Activated naive CD4-positive, alpha-beta T cell treated with anti-CD3 and anti-CD28 coated beads, Interleukin-2, amount 50 U/mL, for 24 hours (primary cell): ENCODE measurements around the gene SELENOP.
"Not testable (repeated sequence)": the region's sequence is repeated elsewhere in the genome, so short reads cannot be mapped to it uniquely, and the experiment has no call there.

ENCODE experiments used
- H3K27ac Mint-ChIP-seq: one replicate; pipeline ENCODE4 v1.8.0; 2021; ENCODE audit warnings: mild to moderate bottlenecking, mixed read lengths
- H3K27me3 Mint-ChIP-seq: one replicate; pipeline ENCODE4 v1.8.0; 2021; ENCODE audit warnings: mixed read lengths
- H3K36me3 Mint-ChIP-seq: one replicate; pipeline ENCODE4 v1.8.0; 2021; ENCODE audit warnings: mixed read lengths
- H3K4me1 Mint-ChIP-seq: one replicate; pipeline ENCODE4 v1.8.0; 2021; ENCODE audit warnings: mixed read lengths
- H3K4me3 Mint-ChIP-seq: one replicate; pipeline ENCODE4 v1.8.0; 2021; ENCODE audit warnings: mild to moderate bottlenecking, mixed read lengths
- H3K9me3 Mint-ChIP-seq: one replicate; pipeline ENCODE4 v1.8.0; 2021; ENCODE audit warnings: mixed read lengths

SELENOP gene

DNA sequence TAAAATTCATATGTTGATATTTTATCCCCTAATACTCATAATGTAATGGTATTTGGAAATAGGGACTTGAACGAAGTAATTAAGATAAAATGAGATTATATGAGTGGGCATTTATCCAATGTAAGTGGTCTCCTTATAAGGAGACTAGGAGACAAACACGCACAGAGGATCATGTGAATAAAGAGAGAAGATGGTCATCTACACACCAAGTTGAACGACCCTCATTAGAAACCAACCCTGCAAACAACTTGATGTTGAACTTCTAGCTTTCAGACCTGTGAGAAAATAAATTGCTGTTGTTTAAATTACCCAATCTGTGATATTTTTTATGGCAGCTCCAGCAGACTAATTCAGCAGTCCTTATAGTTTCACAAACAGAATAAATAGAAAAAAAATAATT lies 27.5 kb upstream of the SELENOP start:
- Mint-ChIP-seq H3K27me3 (peaks cover 2% of the 10 kb centered on the region), H3K4me1 (no peaks in the 10 kb centered on the region), H3K4me3 (no peak overlapping the region), H3K9me3 (no peaks in the 10 kb centered on the region), H3K36me3 (no peaks in the 10 kb centered on the region), H3K27ac (no peak overlapping the region)

DNA sequence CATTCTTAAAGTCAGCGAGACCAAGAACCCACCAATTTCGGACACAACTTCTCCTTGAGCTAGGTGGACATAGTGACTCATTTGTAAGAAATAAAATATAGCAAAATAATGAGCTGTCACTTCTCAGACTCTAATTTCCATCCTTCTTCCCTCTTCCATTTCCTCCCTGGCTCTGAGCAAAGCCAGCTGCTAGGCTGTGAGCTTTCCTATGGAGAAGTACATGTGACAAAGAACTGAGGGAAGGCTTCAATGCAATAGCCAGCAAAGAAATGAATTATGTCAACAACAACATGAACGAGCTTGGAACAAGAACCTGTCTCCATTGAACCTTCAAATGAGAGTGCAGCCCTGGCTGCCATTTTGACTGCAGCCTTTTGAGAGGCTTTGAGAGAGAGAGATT lies 25.9 kb upstream of the SELENOP start:
- Mint-ChIP-seq H3K27me3 (peaks cover 2% of the 10 kb centered on the region), H3K9me3 (no peaks in the 10 kb centered on the region), H3K27ac (no peak overlapping the region), H3K36me3 (no peaks in the 10 kb centered on the region), H3K4me3 (no peak overlapping the region), H3K4me1 (no peaks in the 10 kb centered on the region)

DNA sequence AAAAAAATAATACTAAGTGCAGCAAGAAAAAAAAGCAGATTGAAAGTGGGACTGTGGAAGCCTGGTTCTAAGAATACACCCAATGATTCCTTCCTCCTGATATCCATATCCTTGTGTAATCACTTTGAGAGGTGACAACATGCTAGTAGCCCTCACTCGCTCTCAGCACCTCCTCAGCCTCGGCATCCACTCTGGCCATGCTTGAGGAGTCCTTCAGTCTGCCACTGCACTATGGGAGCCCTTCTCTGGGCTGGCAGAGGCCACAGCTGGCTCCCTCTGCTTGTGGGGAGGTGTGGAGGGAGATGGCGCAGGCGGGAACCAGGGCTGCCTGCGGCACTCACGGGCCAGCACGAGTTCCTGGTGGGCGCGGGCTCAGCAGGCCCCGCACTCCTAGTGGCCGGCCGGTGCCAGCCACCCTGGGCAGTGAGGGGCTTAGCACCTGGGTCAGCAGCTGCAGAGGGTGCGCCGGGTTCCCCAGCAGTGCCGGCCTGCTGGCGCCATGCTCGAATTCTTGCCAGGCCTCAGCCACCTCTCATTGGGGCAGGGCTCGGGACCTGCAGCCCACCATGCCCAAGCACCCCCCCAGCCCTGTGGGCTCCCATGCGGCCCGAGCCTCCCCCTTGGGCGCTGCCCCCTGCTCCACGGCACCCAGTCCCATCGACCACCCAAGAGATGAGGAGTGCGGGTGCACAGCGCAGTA lies 24.5 kb upstream of the SELENOP start:
- no peak overlapping the region for H3K27ac Mint-ChIP-seq
- no peaks in the 10 kb centered on the region for H3K9me3 Mint-ChIP-seq
- no peaks in the 10 kb centered on the region for H3K4me1 Mint-ChIP-seq
- H3K36me3 Mint-ChIP-seq = no peaks in the 10 kb centered on the region
- peaks cover 3% of the 10 kb centered on the region for H3K27me3 Mint-ChIP-seq
- no peak overlapping the region for H3K4me3 Mint-ChIP-seq

- H3K4me3 Mint-ChIP-seq = no peak overlapping the region
- no peaks in the 10 kb centered on the region for H3K4me1 Mint-ChIP-seq
- H3K9me3 Mint-ChIP-seq = no peaks in the 10 kb centered on the region
- H3K27me3 Mint-ChIP-seq = peaks cover 4% of the 10 kb centered on the region
- no peak overlapping the region for H3K27ac Mint-ChIP-seq
- H3K36me3 Mint-ChIP-seq = no peaks in the 10 kb centered on the region
Measured at GRCh38 chr5:42832060-42832459, 20.4 kb upstream of the SELENOP start.

- H3K36me3 Mint-ChIP-seq = no peaks in the 10 kb centered on the region
- H3K27ac Mint-ChIP-seq = no peak overlapping the region
- H3K4me3 Mint-ChIP-seq = no peak overlapping the region
- H3K4me1 Mint-ChIP-seq = no peaks in the 10 kb centered on the region
- H3K9me3 Mint-ChIP-seq = no peaks in the 10 kb centered on the region
- peaks cover 4% of the 10 kb centered on the region for H3K27me3 Mint-ChIP-seq
Measured at GRCh38 chr5:42830924-42831323, 19.2 kb upstream of the SELENOP start.

DNA sequence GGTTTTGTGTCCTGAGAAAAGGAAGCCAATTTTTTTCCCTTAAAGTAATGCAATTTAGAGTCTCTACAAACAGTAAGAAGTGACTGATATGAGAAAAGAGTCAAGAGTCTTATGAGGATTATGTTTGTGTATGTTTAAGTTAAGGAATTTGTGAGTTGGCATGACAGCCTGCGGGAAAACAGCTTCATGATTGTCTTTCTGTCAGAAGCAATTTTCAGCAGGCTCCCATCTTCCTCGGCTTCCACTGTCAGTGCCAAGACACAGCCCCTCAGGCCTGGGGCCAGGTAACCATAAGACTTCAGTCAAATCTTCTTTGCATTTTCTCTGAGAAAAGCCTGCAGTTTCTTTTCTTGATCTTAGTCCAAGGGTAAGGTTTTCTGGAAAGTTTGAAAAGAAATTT lies 17.0 kb upstream of the SELENOP start:
- Mint-ChIP-seq H3K4me1 (no peaks in the 10 kb centered on the region), H3K36me3 (no peaks in the 10 kb centered on the region), H3K27ac (no peak overlapping the region), H3K9me3 (no peaks in the 10 kb centered on the region), H3K27me3 (peaks cover 4% of the 10 kb centered on the region), H3K4me3 (no peak overlapping the region)

DNA sequence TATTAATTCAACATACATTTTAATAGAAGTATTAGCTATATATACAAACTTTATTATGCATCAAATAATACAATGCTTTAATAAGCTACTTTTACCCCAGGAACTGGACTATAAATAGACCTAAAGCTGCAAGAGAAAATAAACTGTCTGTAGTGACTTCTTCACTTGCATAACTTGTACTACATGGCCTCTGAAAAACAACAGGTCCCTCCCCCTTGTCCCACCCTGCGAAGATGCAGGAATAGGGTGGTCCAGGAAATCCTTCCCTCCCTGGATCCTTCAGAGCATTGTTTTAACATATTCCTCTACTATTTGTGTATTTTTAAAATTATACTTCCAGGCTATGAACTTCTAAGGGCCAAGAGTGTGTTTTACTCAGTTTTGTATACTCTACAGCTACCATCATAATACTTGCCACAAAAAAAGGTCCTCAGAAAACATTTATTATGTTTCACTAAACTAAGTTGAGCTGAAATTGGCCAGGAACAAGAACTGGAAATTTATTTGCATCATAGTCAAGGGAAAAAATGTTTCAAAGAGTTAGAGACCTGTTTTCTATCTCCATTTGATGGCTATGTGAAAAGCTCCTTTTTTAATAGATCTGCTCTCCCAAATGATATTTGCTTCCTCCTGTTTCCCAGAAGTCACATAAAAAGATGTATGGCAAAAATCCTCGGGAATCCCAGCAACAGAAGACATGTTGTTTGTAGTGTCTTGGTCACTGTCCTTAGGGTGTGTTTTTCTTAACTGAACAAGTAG lies 15.2 kb upstream of the SELENOP start:
- Mint-ChIP-seq H3K27me3 (peaks cover 2% of the 10 kb centered on the region), H3K36me3 (no peaks in the 10 kb centered on the region), H3K9me3 (no peaks in the 10 kb centered on the region), H3K27ac (no peak overlapping the region), H3K4me1 (no peaks in the 10 kb centered on the region), H3K4me3 (no peak overlapping the region)

DNA sequence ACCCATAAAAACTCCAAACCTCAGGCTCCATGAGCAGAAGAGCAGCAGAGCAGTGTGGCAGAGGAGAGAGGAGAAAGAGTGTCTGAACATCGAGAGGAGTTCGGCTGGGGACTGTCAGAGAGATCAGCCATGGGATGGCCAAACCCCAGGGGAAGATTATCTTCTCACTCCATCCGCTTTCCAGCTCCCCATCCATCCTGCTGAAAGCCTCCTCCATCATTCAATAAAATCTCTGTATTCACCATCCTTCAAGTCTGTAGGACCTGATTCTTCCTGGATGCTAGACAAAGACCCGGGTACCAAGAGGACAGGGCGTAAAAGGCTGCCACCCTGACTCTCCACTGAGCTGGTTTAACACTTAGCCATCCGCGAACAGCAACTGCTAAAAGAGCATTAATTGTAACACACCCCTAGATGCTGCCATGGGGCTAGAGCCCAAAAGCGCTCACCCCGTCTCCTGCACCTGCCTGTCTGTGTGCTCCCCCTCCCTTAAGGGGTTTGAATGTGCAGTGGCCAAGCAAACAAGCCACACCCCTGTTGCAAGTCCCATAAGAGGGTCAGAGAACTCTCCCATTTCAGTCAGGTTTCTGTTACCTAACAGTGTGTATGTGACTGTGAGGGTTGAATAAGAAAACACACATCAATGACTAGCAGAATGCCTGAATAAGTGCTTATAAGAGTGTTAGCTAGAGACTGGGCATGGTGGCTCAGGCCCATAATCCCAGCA lies 13.9 kb upstream of the SELENOP start:
- Mint-ChIP-seq H3K36me3 (no peaks in the 10 kb centered on the region), H3K9me3 (no peaks in the 10 kb centered on the region), H3K27ac (no peak overlapping the region), H3K4me3 (no peak overlapping the region), H3K4me1 (no peaks in the 10 kb centered on the region), H3K27me3 (no peaks in the 10 kb centered on the region)

DNA sequence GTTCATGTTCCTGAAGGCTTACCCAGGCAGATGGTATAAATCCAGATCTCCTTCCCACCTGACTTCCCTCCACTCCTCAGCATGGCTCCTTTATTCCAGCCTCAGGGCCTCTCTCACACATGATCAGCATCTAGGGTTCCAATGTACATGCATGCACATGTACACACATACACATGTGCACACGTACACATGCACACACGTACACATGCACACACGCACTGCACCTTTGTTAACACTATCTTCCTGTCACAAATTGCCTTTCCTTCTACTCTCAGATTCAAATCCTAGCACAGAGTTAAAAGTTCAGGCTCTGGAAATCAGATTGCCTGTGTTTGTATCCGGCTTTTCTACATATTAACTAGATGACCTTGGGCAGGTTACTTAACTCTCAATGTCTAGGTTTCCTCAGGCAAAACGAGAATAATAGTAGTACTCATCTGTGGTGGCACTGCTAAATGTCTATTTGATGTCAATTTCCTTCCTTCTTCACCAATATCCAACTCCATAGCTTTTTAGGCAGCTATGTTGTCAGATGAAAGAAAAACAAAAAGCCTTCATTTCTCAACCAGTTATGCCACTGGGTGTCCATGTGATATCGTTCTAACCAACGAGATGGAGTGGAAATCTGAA lies 12.8 kb upstream of the SELENOP start:
- H3K4me3 Mint-ChIP-seq = no peak overlapping the region
- H3K27ac Mint-ChIP-seq = no peak overlapping the region
- no peaks in the 10 kb centered on the region for H3K27me3 Mint-ChIP-seq
- no peaks in the 10 kb centered on the region for H3K36me3 Mint-ChIP-seq
- no peaks in the 10 kb centered on the region for H3K9me3 Mint-ChIP-seq
- H3K4me1 Mint-ChIP-seq = no peaks in the 10 kb centered on the region

GRCh38 chr5:42822548-42822947 lies 10.9 kb upstream of the SELENOP start:
- Mint-ChIP-seq H3K9me3 (no peaks in the 10 kb centered on the region), H3K4me3 (no peak overlapping the region), H3K27ac (no peak overlapping the region), H3K4me1 (no peaks in the 10 kb centered on the region), H3K27me3 (no peaks in the 10 kb centered on the region), H3K36me3 (no peaks in the 10 kb centered on the region)

DNA sequence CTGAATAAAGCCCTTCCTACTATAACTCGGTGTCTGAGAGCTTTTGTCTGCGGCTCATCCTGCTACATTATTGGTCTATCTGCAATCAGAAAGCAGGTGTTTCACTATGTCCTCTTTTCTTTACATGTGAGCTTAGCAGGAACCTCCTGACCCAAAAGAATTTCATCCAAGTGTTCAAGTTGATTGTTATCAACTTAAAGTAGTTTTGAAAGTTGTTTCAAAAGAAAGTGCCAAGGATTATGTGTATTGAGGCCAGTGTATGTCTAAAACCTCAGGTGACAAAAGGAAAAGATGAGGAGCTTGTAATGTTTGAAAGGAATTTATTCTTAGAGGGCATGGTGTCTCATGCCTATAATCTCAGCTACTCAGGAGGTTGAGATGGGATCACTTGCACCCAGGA lies 8.1 kb upstream of the SELENOP start:
- H3K27me3 Mint-ChIP-seq = no peaks in the 10 kb centered on the region
- H3K9me3 Mint-ChIP-seq = no peaks in the 10 kb centered on the region
- no peaks in the 10 kb centered on the region for H3K4me1 Mint-ChIP-seq
- H3K4me3 Mint-ChIP-seq = no peak overlapping the region
- no peak overlapping the region for H3K27ac Mint-ChIP-seq
- no peaks in the 10 kb centered on the region for H3K36me3 Mint-ChIP-seq

- H3K9me3 Mint-ChIP-seq, H3K27ac Mint-ChIP-seq, H3K27me3 Mint-ChIP-seq, H3K4me1 Mint-ChIP-seq, H3K4me3 Mint-ChIP-seq, H3K36me3 Mint-ChIP-seq: not testable (repeated sequence)
Measured at GRCh38 chr5:42816546-42816945, 4.9 kb upstream of the SELENOP start.

GRCh38 chr5:42813533-42813932 lies 1.8 kb upstream of the SELENOP start:
- Mint-ChIP-seq H3K27ac (no peak overlapping the region), H3K4me1 (peaks cover 5% of the 10 kb centered on the region), H3K4me3 (no peak overlapping the region), H3K27me3 (no peaks in the 10 kb centered on the region), H3K9me3 (no peaks in the 10 kb centered on the region), H3K36me3 (no peaks in the 10 kb centered on the region)

DNA sequence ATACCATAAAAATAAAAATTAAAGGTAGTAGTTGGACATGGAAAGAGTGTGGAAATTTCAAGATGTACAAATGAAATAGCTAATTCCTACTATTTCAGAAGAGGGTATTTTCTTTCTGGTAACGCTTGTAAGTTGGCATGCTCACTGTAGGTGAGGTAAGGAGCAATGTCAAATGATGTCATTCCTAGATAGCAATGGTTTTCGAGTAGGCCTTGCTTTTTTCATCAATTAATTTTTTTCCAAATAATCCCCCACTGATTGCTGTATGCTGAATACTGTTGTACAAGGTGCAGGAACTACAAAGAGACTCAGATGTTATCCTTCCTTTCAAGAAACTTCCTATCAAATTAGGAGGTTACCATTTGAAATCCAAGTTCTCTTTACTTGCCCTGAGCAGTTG lies 928 bp upstream of the SELENOP start:
- no peaks in the 10 kb centered on the region for H3K9me3 Mint-ChIP-seq
- H3K36me3 Mint-ChIP-seq = no peaks in the 10 kb centered on the region
- no peak overlapping the region for H3K4me3 Mint-ChIP-seq
- no peak overlapping the region for H3K27ac Mint-ChIP-seq
- no peaks in the 10 kb centered on the region for H3K27me3 Mint-ChIP-seq
- peaks cover 5% of the 10 kb centered on the region for H3K4me1 Mint-ChIP-seq

DNA sequence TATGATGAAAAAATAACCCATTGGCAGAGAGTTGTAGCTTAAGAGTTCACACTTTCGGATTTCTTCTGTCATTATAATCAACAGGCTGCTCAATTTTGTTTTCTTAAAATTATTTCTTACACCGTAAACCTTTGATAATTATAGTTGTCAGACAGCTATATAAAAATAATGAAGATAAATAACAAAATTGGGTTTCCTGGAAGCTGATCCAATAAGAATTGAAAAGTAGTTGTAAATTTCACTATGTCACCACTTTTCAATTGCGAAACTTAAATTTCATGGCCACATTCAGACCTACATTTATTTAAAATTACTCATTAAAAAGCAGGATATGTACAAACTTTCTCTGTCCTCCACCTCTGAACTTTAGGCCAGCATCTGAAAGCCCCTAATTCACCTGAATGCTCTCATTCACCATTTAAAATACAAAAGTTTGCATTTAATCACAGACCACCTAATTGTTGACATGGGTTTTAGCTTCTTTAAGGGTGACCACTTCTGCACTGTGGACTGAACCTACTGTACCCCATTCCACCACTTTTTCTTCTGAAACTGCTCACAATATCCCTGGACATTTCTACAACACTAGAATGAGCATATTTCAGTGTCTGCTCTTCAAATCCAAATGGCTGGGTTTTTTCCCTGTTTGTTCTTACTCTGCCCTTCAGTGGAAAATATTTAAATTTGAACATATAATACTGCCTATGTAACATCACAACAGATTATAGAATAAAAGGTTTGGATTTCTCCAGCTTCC lies 680 bp downstream of the SELENOP start:
- H3K27me3 Mint-ChIP-seq = no peaks in the 10 kb centered on the region
- H3K4me3 Mint-ChIP-seq = no peak overlapping the region
- no peaks in the 10 kb centered on the region for H3K9me3 Mint-ChIP-seq
- H3K36me3 Mint-ChIP-seq = no peaks in the 10 kb centered on the region
- H3K4me1 Mint-ChIP-seq = peaks cover 5% of the 10 kb centered on the region
- H3K27ac Mint-ChIP-seq = no peak overlapping the region
